Measurements from ENCODE around the gene TRAT1.

GRCh38 chr3:108822123-108822897 is at the start of gene TRAT1:
- TF ChIP-seq YY1 (IDR thresholded peaks at IDR 0.05; ENCODE audit: insufficient read depth, insufficient read length) = no peak
- no peak for TF ChIP-seq ZNF274 (IDR thresholded peaks at IDR 0.05; ENCODE audit: low read depth, low read length)
- TF ChIP-seq SUZ12 (IDR thresholded peaks at IDR 0.05; ENCODE audit: extremely low read depth, insufficient read depth, insufficient read length) = no peak

Measured in NT2/D1 (cell line).